GM19099 (cell line): Measurements from ENCODE around the gene MAGI2.

Experiments used
- POLR2A ChIP-seq: IDR thresholded peaks from 3 replicates; pipeline ENCODE4 v1.6.1; 2011; ENCODE audit warnings: low read depth; ENCODE audit not compliant: insufficient read length; ENCODE audit errors: extremely low read depth

MAGI2 gene

DNA sequence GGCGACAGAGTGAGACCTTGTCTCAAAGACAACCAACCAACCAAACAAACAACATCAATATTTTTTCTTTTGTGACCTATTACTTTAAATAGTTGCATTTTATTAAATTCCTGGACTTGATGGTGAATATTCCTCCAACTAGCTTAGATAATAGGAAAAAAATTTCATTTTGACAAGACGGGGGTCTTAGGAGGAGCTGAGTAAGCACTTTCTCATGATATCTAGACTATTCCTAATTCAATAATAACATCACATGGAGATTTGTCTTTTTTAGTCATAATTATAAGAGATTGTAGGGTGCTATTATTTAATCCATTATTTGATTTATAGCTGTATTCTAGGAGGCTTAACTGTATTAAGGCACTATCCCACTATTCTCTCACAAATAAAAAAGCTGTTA is 952.4 kb downstream of the MAGI2 start:
- TF ChIP-seq POLR2A, result no peak

DNA sequence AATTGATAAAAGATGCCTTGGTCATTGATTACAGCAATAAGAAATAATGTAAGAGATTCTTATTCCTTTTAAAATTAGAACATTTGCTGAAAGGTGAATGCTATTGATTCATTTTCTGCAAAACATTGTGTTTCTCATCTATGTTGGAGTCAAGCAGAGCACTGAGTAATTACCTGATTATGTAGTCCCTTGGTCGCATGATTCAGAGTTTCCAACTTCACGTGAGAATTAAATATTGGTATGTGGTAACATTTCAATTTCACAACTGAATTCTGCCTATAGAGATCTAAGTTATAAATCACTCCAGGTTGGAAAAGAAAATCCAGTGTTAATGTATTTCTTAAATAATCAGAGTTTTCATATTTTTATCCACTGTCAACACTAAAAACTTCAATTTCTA is 953.5 kb downstream of the MAGI2 start:
- TF ChIP-seq POLR2A, result no peak

DNA sequence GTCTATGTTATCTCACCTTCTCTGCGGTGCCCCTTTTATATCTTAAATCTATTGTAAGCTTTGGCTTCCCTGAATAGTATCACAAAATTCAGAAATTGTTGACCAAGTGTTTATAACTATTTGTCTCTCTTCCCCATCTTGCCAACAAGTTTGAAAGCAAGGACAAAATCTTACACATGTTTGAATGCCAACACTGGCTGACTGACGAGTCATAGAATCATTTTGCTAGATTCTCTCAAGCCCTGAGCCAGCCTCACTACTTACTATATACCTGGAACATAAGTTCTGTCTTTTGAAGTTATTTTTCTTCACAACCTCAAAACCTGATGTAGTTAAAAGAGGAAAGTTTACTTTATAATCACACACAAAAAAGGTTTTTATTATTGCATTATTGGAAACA is 954.2 kb downstream of the MAGI2 start:
- no peak for TF ChIP-seq POLR2A

DNA sequence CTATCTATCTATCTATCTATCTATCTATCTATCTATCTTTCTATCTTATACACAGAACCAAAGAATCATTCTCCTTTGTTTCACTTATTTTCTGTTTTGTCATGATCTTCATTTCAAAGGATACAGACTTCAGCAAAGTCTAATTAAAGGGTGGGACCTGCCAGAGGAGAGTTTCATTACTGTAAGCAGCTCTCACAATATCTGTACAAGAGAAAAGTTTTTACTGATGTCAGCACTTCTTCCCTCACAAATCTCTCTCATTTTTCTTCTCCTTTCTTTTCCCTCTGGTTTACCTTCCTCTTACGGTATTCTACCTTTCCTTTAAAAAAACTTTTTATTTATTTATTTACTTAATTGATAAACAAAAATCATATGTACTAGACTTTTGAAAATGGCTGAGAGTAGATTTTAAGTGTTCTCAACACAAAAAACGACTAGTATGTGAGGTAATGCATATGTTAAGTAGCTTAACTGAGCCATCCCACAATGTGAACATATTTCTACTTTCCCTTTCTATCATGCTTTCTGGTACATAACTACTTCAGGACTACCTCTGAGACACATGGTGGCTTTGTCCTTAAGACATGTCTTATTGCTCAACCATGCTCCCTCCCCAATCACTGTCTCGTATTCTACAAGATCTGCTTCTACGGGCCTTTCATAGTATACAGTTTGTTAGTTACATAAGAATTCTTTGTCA is 955.6 kb downstream of the MAGI2 start:
- no peak for TF ChIP-seq POLR2A

DNA sequence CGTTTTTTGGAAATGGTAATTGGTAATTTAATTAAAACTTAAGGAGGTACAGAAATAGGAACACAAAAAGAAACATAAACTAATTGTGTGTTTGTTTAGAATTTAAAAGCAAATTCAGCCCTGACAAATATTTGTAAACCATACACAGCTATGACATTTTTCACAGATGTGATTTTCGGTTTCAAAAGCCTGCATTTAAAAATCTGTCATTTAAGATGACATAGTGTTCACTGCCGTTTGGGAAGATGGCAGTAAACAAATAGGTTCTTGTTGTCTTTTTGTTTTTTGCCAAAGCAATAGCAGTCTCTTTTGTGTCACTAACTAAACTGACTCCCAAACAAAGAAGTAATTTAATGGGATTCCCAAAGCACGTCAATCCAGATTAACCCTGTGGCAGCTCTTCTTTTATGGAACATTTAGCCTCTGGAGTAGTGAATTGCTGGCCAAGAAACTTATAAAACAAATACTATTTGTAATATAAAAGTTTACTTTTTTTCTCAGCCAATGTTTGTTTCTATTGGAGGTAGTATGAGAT is 957.3 kb downstream of the MAGI2 start:
- TF ChIP-seq POLR2A, result no peak

DNA sequence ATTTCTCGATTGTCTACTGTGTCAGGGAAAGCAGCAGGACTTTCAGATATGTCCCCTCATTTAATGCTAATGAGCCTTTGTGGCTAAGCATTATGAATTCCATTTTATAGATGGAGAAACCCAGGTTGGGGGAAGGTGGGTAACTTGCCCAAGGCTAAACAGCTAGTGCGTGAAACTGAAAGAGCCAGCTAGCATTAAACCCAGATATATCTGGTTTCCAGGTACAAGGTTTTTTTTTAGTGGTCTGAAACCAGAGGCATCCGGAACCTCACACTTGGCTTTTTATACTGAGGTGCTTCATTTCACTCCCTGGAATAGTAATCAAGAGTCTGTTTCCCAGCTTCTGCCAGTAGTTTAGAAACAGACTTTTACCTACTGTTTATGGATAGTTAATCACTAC is 960.1 kb downstream of the MAGI2 start:
- no peak for TF ChIP-seq POLR2A

DNA sequence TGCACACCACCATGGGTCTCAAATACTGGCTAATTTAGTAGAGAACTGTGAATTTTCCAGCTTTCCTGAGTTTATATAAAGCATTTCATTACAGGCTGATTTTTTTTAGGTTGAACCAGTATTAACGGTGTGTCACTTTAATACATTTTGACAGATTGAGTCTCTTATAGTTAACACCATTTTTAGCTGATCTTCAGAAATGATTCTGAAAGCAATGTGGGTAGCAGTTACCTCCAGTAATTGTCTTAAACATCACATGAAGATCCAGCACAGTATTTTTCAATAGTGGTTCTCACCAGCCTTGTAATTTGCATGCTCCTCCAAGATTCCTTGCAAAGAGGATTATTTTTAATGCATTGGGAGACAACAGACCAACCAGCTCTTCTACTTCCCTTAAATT is 961.3 kb downstream of the MAGI2 start:
- no peak for TF ChIP-seq POLR2A

DNA sequence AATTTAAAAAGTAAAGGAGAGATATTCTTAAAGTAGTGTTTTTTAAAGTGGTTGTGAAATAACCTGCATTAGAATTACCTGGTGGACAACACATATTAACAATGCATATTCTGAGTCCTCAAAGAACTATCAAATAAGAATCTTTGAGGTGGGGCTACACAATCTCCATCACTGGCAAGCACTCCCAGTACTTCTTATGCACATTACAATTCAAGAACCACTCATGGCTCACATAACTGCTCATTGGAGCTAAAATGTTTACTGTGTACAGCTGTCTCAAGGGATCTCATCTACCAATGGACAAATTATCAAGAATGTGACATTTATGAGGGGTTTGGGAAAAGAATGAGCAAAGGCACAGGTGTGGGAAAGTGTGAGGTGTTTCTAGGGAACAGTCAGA is 962.9 kb downstream of the MAGI2 start:
- TF ChIP-seq POLR2A, result no peak

DNA sequence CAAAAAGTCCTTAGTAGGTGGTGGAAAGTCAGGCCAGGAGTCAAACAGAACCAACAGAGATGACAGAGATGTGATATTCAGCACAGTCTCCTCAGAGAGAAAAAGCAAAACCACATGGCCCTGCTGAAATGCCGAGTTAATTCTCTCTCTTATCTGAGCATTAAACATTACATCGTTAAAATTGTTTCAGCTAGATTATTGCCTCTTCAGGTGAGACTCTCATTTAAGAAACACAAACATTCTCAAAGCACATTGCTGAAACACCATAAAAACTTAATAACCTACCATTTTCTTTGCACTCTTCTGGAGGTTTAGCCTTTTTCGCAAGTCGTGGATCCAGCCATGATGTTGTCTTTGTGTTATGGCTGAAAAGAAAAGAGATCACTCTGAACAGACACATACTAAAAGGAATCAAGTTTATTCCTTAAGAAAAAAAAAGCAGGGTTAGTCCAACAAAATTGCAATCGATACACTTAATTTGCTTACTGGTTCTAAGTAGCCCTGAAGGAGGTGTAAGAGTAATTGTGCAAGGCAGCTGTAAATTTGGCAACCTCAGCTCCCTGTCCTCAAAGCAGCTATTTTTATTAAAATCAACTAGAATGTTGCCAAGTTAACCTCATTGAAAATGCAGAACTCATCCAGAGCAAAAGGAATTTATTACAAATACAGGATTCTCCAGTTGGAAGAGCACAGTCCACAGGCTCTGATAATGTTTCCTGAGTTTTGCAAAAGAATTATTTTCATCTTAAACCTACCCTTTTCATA is 963.8 kb downstream of the MAGI2 start:
- no peak for TF ChIP-seq POLR2A

DNA sequence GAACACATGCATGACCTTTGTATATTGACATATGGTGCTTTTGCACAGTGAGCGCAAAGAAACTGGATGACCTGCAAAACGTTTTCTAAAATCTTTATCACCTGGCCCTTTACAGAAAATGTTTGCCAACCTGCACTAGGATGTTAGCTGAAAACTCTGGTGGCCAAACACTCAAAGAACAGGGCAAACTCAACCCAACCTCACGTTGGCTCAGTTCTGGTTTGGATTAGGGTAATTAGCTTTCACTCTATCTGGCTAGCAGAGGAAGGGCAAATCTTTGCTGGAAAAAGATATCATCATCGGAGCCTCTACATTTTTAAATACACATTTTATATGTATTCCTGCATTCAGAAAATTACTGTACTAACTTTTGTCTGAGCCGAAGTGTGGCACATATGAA is 966.0 kb downstream of the MAGI2 start:
- TF ChIP-seq POLR2A, result no peak

DNA sequence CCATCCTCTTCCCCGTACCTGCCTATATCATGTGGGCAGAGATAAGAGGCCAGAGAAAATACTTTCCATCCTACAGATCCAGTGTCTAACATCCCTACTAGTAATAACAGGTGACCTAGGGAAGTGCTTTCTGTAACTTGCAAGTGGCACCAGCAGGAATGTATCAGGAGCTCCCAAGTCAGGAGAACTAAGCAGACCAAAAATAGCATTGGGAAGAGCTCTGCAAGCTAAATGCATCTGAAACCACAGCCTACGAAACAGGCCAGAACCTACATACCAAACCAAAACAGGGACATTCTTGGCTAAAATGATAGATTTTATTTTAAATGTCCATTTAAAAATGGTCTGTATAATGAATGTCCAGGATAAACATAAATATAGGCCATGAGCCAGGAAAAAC is 974.1 kb downstream of the MAGI2 start:
- no peak for TF ChIP-seq POLR2A

DNA sequence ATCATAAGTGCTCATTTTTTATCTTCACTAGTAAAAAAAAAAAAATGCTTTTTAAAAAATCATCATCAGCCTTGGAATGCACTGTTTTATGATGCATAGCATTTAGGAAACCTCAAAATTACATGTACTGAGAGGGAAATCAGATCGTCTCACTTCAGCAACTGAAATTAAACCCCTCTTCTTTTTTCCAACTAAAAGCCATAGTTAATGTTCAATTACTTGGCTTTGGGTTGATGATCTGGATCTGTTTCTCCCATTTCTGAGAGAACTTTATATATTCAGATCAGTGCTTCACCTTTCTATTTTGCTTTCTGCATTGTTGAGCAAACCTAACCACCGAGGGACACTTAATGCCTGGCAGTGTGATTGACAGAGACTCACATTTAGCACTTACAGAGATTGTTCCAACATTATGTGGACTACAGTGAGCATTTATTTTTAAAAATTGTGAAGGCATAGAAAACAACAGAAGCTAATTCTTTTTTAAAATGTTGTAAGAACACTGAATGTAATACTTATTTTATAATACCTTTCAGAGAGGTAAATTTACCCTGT is 976.5 kb downstream of the MAGI2 start:
- TF ChIP-seq POLR2A, result no peak

DNA sequence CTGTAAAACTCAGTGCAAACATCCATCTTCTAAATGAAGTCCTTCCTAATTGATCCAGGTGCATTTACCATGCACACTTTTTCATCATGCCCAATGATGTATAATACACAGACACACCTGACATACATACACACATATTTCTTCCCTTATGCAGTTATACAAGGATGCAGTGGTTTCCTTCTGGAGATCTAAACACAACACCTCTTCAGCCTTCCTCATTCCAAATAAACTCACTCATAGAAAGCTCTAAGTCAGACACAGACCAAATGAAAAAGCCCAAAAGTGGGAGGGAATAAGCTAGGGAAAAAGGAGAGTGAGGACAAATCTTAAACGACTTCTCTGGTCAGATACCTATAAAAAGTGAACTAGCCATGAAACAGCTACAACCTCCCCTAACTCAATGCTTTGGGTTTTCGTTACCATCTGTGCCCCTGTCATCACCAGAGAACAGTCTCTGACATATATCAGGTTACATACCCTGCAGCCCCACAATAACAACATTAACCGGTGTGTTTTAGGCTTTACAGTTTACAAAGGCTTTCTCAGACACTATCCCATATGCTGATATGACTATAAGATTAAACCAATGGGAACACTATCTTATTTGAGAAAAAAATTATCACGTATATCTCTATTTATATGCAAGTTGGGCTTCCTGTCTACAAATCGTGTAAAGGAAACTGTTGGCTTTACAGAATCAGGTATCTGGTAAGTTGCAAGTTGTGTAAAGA is 979.7 kb downstream of the MAGI2 start:
- TF ChIP-seq POLR2A, result no peak

DNA sequence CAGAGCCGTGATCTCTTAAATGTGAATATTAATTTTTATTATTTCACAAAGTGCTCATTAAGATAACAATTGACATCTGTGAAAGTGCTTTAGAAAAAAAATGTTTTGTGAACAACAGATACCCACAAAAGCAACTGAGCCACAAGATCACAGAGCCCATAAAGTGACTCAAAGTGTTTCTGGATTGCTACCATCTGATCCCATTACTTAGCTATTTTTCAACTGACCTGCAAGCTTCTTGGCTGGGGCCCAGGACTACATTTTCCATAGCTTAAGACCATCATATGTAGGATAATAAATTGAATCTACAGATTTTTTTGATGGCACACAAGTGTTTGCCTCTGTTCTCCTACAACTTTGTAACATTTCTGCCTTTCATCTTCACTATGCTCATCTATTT is 980.4 kb downstream of the MAGI2 start:
- TF ChIP-seq POLR2A, result no peak

DNA sequence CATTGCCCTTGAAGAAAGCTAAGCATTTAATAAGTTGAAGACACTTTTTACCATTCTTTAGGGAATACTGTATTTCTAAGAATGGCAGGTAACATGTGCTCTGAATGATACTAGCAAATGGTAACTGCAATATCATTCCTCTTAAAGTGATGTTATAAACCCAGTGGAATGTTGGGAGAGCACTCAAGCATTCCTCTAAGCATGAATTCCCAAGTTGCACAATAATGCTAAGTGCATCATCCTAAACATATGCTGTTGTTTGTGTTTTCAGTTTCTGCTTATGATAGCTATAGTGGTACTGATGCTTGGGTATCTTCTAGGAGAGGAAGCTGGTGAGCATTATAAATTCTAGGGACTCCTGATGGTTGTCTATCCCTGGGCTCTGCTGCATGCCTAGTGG is 980.9 kb downstream of the MAGI2 start:
- TF ChIP-seq POLR2A, result no peak
